ENCODE measurements around the gene SPATS2.
"Not testable (repeated sequence)": the region's sequence is repeated elsewhere in the genome, so short reads cannot be mapped to it uniquely, and the experiment has no call there.

SPATS2 gene

GRCh38 chr12:49478949-49479664 lies 111.8 kb downstream of the SPATS2 start:
- DNase-seq, result no peak

- no peak for DNase-seq
These were observed 115.1 kb downstream of the SPATS2 start for GRCh38 chr12:49482095-49483051.

- DNase-seq, result no peak
These were observed 116.4 kb downstream of the SPATS2 start for GRCh38 chr12:49483619-49484018.

- DNase-seq, result no peak
These were observed 120.3 kb downstream of the SPATS2 start for GRCh38 chr12:49487605-49488004.

GRCh38 chr12:49489154-49489553 lies 121.9 kb downstream of the SPATS2 start:
- no peak for DNase-seq

GRCh38 chr12:49489720-49490119 lies 122.5 kb downstream of the SPATS2 start:
- DNase-seq, result no peak

- DNase-seq, result no peak
These were observed 124.6 kb downstream of the SPATS2 start for GRCh38 chr12:49491823-49492222.

GRCh38 chr12:49493900-49494299 lies 126.6 kb downstream of the SPATS2 start:
- DNase-seq, result no peak

- DNase-seq, result no peak
These were observed 129.4 kb downstream of the SPATS2 start for GRCh38 chr12:49496417-49497360.

- DNase-seq, result no peak
These were observed 134.6 kb downstream of the SPATS2 start for GRCh38 chr12:49501895-49502294.

- DNase-seq, result no peak
These were observed 135.3 kb downstream of the SPATS2 start for GRCh38 chr12:49502590-49502989.

GRCh38 chr12:49503674-49504180 lies 136.5 kb downstream of the SPATS2 start:
- DNase-seq, result no peak

GRCh38 chr12:49505672-49506071 lies 138.4 kb downstream of the SPATS2 start:
- DNase-seq, result no peak

- DNase-seq, result no peak
These were observed 139.9 kb downstream of the SPATS2 start for GRCh38 chr12:49507139-49507538.

GRCh38 chr12:49509681-49510080 lies 142.4 kb downstream of the SPATS2 start:
- DNase-seq, result not testable (repeated sequence)

- no peak for DNase-seq
These were observed 144.1 kb downstream of the SPATS2 start for GRCh38 chr12:49511410-49511809.

- no peak for DNase-seq
These were observed 145.3 kb downstream of the SPATS2 start for GRCh38 chr12:49512546-49512945.

GRCh38 chr12:49515266-49515665 lies 148.0 kb downstream of the SPATS2 start:
- no peak for DNase-seq

- no peak for DNase-seq
These were observed 151.8 kb downstream of the SPATS2 start for GRCh38 chr12:49518914-49519573.

GRCh38 chr12:49519574-49519936 lies 152.3 kb downstream of the SPATS2 start:
- DNase-seq, result no peak

- DNase-seq, result no peak
These were observed 154.1 kb downstream of the SPATS2 start for GRCh38 chr12:49521389-49521788.

All from hippocampal formation (tissue), 2 donors.